ENCODE data around the gene MESD. TPM values are rescaled to one million over a fixed set of nuclear protein-coding genes. Genes with fewer than 3 reads are reported as not detected.

MESD gene
- total RNA-seq, 1 donor from 2014 or later = 15.7 TPM

- ATAC-seq = no peak
Measured at GRCh38 chr15:80957556-80957955, 32.1 kb downstream of the MESD start.

GRCh38 chr15:80955571-80956452 is 33.8 kb downstream of the MESD start:
- peak; percentile 88 for ATAC-seq

GRCh38 chr15:80953953-80954778 is 35.5 kb downstream of the MESD start:
- peak; percentile 47 for ATAC-seq

GRCh38 chr15:80953001-80953952 is 36.3 kb downstream of the MESD start:
- no peak for ATAC-seq

DNA sequence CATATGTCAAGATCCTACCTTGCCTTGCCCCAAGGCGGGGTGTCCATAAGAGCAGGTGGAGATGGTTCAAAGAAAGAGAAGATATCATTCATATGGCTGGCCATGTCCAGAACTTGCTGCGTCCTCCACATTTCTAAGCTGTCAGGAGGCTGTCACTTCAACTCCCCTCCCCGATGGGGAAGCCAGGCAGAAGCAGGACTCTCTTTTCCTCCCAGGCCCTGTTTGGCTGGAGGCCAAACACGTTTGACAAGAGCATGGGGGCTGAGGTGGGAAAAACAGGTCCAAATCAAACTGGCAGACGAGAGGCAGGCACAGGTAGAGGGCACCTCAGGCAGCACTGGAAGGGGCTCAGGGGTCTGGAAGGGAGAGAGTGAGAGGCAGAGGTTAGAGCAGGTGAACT is 37.7 kb downstream of the MESD start:
- no peak for ATAC-seq

DNA sequence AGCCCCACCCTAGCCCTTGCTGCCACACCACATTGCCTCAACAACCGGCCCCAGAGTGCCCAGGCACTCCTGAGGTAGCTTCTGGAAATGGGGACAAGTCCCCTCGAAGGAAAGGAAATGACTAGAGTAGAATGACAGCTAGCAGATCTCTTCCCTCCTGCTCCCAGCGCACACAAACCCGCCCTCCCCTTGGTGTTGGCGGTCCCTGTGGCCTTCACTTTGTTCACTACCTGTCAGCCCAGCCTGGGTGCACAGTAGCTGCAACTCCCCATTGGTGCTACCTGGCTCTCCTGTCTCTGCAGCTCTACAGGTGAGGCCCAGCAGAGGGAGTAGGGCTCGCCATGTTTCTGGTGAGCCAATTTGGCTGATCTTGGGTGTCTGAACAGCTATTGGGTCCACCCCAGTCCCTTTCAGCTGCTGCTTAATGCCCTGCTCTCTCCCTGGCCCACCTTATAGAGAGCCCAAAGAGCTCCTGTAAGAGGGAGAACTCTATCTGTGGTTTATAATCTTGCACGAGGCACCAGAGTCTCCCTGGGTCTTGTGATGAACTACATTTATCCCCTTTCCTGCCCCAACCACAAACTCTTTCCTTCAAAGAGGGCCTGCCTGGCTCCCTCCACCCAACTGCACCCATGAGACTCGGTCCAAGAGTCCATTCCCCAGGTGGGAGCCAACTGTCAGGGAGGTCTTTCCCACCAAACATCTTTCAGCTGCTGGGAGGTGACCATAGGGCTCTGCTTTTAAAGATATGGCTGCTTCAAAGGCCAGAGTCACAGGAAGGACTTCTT is 39.1 kb downstream of the MESD start:
- no peak for ATAC-seq

- no peak for ATAC-seq
Measured at GRCh38 chr15:80949756-80950155, 39.9 kb downstream of the MESD start.

DNA sequence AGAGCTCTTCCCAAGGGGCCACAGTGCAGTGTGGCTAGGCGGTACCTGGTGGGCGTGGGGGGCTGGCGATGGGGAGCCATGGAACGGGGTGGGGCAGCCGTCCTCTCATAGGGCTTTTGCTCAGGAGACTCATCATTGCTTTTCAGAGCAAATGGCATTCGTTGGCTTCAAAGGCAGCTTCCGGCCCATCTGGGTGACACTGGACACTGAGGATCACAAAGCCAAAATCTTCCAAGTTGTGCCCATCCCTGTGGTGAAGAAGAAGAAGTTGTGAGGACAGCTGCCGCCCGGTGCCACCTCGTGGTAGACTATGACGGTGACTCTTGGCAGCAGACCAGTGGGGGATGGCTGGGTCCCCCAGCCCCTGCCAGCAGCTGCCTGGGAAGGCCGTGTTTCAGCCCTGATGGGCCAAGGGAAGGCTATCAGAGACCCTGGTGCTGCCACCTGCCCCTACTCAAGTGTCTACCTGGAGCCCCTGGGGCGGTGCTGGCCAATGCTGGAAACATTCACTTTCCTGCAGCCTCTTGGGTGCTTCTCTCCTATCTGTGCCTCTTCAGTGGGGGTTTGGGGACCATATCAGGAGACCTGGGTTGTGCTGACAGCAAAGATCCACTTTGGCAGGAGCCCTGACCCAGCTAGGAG is 40.8 kb downstream of the MESD start:
- no peak for ATAC-seq

DNA sequence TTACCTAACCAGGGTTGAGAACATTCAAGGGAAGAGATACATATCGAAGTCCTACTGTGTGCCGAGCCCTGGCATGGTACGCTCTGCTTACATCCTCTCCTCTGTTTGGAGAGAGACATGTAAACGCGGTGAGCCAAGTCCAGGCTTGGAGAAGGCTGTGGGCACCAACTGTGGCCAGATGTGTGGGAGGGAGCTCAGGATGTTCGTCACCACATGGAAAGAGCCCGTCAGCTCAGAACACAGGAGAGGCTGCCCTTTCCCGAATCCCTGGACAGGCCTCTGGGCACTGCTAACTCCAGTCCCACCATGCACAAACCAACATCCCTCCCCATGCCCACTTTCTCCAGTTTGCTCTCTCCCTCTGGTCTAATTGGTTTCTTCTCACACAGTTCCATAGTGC is 43.0 kb downstream of the MESD start:
- no peak for ATAC-seq

- no peak for ATAC-seq
Measured at GRCh38 chr15:80945605-80946004, 44.0 kb downstream of the MESD start.

DNA sequence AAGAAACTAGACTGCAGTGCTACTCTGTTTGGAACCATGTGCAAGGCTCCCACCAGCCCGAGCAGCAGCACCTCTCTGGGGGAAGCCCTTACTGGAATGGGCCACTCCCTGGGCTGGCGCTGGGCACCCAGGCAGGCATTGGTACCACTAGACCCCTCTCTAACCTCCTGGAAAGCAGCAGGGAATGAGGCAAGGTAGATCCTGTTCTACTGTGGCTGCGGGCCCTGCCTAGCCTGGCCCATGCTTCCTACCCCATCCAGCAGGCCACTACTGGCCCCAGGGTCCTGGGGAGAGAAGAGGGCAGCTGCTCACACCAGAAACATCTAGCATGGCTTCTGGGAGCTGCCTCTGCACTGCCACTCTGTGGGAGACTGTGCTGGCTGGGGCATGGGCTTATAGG is 44.8 kb downstream of the MESD start:
- no peak for ATAC-seq

DNA sequence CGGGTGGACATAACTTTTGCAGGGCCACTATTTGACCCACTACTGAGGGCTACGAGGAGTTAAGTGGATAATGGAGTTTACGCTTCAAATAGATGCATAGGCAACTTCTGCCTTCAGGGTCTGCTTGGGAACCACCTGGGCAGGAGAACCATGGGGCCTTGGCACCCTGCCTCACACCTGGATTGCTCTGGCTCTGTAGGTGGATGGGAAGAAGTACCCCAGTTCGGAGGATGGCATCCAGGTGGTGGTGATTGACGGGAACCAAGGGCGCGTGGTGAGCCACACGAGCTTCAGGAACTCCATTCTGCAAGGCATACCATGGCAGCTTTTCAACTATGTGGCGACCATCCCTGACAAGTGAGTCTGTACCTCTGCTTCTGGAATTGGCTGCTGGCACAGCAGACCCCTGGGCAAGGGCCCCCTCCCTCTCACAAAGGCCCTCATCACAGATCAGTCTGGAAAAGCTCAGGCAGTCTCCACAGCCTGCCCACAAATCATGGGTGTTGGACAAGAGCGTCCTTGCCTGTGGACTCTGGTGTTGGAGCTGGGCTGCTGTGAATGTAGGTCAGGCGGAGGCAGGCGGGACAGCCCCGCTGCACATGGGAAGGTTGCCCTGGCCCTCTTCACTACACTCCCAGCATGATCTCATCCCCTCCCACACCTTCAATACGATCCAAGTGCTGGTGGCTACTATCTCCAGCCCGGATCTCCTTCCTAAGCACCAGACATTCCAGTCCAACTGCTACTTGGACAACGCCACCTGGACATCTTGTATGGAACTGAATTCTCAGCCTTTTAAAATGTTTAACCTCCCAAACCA is 46.7 kb downstream of the MESD start:
- ATAC-seq = peak; percentile 20

GRCh38 chr15:80942266-80942665 is 47.4 kb downstream of the MESD start:
- no peak for ATAC-seq

GRCh38 chr15:80940851-80941250 is 48.8 kb downstream of the MESD start:
- no peak for ATAC-seq

GRCh38 chr15:80940331-80940730 is 49.3 kb downstream of the MESD start:
- ATAC-seq = no peak

GRCh38 chr15:80939216-80939615 is 50.4 kb downstream of the MESD start:
- no peak for ATAC-seq

DNA sequence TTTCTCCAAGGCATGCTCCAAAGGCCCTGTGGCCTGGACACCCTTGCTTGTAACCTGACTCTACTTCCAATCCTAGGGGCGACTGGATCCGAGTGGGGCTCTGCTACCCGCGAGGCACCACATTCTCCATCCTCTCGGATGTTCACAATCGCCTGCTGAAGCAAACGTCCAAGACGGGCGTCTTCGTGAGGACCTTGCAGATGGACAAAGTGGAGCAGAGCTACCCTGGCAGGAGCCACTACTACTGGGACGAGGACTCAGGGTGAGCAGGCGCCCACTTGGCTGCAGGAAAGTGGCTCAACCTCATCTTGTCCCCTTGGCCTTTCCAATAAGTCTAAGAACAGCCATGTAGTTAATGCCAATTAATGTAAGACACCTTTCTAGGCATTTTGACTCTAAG is 51.9 kb downstream of the MESD start:
- ATAC-seq = no peak

DNA sequence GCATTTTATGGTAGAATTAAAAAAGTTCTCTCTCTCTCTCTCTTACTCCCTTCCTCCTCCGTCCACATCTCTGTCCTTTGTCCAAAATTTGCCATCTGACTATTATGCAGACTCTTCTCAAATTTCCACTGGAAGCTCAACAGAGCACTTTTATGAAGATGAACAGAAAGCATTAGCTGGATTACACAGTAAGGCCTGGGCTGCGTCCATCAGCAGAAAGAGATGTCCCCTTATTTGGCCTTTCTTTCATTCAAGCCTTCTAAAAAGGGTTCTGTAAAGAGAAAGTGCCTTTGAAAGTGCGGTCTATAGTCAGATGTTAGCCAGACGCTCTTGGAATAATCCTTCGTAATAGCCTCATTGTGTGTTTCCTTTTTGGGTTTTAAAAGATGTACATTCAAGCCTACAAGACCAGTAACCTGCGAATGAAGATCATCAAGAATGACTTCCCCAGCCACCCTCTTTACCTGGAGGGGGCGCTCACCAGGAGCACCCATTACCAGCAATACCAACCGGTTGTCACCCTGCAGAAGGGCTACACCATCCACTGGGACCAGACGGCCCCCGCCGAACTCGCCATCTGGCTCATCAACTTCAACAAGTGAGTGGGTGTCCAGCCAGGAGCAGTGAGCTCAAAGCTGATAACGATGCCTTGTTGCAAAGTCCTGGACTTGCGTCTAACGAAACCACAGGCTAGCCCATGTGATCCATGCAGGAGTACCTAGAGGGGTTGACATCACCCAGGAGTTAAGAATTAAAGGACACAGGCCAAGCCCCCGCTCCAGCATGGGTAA is 53.1 kb downstream of the MESD start:
- ATAC-seq = no peak

- no peak for ATAC-seq
Measured at GRCh38 chr15:80934761-80935221, 54.8 kb downstream of the MESD start.
